ENCODE measurements around the gene WAC.

DNA sequence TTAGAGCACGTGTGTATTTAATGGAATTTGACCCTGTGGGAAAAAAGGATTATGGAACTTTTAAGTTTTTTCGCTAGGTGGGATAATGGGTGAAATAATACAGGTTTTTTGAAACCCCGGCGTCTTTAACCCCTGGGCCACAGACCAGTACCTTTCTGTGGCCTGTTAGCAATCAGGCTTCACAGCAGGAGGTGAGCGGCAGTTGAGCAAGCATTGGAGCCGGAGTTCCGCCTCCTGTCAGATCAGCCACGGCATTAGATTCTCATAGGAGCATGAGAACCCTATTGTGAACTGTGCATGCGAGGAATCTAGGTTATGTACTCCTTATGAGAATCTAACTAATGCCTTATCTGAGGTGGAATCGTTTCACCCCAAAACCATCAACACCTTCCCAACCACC, 28.6 kb downstream of the WAC start:
- TF ChIP-seq, protein P1, sequence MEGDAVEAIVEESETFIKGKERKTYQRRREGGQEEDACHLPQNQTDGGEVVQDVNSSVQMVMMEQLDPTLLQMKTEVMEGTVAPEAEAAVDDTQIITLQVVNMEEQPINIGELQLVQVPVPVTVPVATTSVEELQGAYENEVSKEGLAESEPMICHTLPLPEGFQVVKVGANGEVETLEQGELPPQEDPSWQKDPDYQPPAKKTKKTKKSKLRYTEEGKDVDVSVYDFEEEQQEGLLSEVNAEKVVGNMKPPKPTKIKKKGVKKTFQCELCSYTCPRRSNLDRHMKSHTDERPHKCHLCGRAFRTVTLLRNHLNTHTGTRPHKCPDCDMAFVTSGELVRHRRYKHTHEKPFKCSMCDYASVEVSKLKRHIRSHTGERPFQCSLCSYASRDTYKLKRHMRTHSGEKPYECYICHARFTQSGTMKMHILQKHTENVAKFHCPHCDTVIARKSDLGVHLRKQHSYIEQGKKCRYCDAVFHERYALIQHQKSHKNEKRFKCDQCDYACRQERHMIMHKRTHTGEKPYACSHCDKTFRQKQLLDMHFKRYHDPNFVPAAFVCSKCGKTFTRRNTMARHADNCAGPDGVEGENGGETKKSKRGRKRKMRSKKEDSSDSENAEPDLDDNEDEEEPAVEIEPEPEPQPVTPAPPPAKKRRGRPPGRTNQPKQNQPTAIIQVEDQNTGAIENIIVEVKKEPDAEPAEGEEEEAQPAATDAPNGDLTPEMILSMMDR (IDR thresholded peaks at IDR 0.05): no peak
- TF ChIP-seq POLR2A (IDR thresholded peaks at IDR 0.05): no peak

Data from esophagus squamous epithelium (tissue), 4 donors.